SK-N-SH treated with all-trans-retinoic acid at 6 μM for 48 hours (cell line): Measurements from ENCODE around the gene ARHGAP26.

Experiments used
- ARNTL ChIP-seq: fragments of 450-650 bp; formaldehyde crosslinking; IDR thresholded peaks from 2 replicates; pipeline ENCODE4 v1.5.0; 2020; ENCODE audit warnings: low read depth, mild to moderate bottlenecking, moderate library complexity, borderline replicate concordance
- BACH2 ChIP-seq: fragments of 250-450 bp; sonication (Bioruptor Pico); IDR thresholded peaks from 2 replicates; pipeline ENCODE4 v1.9.0; 2021; ENCODE audit warnings: mild to moderate bottlenecking, borderline replicate concordance
- ESRRG ChIP-seq: fragments of 250-450 bp; sonication (Bioruptor Pico); IDR thresholded peaks from 2 replicates; pipeline ENCODE4 v1.6.1; 2021; ENCODE audit warnings: mild to moderate bottlenecking
- ISL1 ChIP-seq: fragments of 250-450 bp; sonication (Bioruptor Pico); IDR thresholded peaks from 2 replicates; pipeline ENCODE4 v2.1.2; 2022; ENCODE audit warnings: mild to moderate bottlenecking, moderate library complexity
- PPARA ChIP-seq: fragments of 250-450 bp; sonication (Bioruptor Pico); IDR thresholded peaks from 2 replicates; pipeline ENCODE4 v1.5.0; 2020; ENCODE audit warnings: mild to moderate bottlenecking, borderline replicate concordance
- TCF4 ChIP-seq: fragments of 250-450 bp; sonication (Bioruptor Pico); IDR thresholded peaks from 2 replicates; pipeline ENCODE4 v1.8.0; 2021; ENCODE audit warnings: mild to moderate bottlenecking, moderate library complexity, borderline replicate concordance
- ZFP3 ChIP-seq: fragments of 250-450 bp; sonication (Bioruptor Pico); IDR thresholded peaks from 2 replicates; pipeline ENCODE4 v1.5.0; 2020; ENCODE audit warnings: mild to moderate bottlenecking, moderate library complexity
- ZNF70 ChIP-seq: fragments of 450-650 bp; formaldehyde crosslinking; IDR thresholded peaks from 2 replicates; pipeline ENCODE4 v1.5.0; 2020; ENCODE audit warnings: mild to moderate bottlenecking, moderate library complexity
- TF ChIP-seq, protein P1 (sequence below): fragments of 250-450 bp; sonication (Bioruptor Pico); IDR thresholded peaks from 2 replicates; pipeline ENCODE4 v1.8.0; 2021; ENCODE audit warnings: low read depth, mild to moderate bottlenecking, moderate library complexity, borderline replicate concordance
- TF ChIP-seq, protein P2 (sequence below): fragments of 250-450 bp; sonication (Bioruptor Pico); IDR thresholded peaks from 2 replicates; pipeline ENCODE4 v1.8.0; 2020; ENCODE audit warnings: mild to moderate bottlenecking, moderate library complexity, borderline replicate concordance

- no peak for TF ChIP-seq TCF4
- TF ChIP-seq ARNTL (CRISPR knock-in tag), result no peak
- no peak for TF ChIP-seq ESRRG (CRISPR knock-in tag)
- TF ChIP-seq, protein P1, sequence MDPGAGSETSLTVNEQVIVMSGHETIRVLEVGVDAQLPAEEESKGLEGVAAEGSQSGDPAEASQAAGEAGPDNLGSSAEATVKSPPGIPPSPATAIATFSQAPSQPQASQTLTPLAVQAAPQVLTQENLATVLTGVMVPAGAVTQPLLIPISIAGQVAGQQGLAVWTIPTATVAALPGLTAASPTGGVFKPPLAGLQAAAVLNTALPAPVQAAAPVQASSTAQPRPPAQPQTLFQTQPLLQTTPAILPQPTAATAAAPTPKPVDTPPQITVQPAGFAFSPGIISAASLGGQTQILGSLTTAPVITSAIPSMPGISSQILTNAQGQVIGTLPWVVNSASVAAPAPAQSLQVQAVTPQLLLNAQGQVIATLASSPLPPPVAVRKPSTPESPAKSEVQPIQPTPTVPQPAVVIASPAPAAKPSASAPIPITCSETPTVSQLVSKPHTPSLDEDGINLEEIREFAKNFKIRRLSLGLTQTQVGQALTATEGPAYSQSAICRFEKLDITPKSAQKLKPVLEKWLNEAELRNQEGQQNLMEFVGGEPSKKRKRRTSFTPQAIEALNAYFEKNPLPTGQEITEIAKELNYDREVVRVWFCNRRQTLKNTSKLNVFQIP (CRISPR knock-in tag), result no peak
- no peak for TF ChIP-seq BACH2
- TF ChIP-seq, protein P2, sequence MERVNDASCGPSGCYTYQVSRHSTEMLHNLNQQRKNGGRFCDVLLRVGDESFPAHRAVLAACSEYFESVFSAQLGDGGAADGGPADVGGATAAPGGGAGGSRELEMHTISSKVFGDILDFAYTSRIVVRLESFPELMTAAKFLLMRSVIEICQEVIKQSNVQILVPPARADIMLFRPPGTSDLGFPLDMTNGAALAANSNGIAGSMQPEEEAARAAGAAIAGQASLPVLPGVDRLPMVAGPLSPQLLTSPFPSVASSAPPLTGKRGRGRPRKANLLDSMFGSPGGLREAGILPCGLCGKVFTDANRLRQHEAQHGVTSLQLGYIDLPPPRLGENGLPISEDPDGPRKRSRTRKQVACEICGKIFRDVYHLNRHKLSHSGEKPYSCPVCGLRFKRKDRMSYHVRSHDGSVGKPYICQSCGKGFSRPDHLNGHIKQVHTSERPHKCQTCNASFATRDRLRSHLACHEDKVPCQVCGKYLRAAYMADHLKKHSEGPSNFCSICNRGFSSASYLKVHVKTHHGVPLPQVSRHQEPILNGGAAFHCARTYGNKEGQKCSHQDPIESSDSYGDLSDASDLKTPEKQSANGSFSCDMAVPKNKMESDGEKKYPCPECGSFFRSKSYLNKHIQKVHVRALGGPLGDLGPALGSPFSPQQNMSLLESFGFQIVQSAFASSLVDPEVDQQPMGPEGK (CRISPR knock-in tag), result no peak
- TF ChIP-seq ZNF70 (CRISPR knock-in tag), result no peak
- no peak for TF ChIP-seq PPARA (CRISPR knock-in tag)
- no peak for TF ChIP-seq ISL1 (CRISPR knock-in tag)
- no peak for TF ChIP-seq ZFP3 (CRISPR knock-in tag)
These were observed 314.2 kb downstream of the ARHGAP26 start for GRCh38 chr5:143084407-143084806.
